Measurements from ENCODE around the gene TSPAN18.

DNA sequence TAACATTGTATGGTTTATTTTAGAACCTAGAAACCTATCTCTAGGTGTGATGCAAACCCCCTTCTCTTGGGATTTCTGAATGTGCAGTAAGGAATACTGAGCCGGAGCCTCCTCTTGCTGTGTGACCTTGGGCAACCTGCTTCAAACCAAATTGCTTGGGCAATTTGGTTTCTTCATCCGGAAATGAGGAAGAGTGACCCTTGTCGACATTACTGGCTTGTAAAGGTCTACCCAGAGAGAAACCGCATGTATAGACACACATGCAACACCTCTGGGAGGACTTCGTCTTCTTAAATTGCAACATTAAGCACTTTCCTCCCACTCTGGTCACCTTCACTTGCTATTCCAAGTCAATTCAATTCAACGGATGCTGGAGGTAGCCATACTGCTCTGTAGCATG, 243.5 kb downstream of the TSPAN18 start:
- TF ChIP-seq, protein P1, sequence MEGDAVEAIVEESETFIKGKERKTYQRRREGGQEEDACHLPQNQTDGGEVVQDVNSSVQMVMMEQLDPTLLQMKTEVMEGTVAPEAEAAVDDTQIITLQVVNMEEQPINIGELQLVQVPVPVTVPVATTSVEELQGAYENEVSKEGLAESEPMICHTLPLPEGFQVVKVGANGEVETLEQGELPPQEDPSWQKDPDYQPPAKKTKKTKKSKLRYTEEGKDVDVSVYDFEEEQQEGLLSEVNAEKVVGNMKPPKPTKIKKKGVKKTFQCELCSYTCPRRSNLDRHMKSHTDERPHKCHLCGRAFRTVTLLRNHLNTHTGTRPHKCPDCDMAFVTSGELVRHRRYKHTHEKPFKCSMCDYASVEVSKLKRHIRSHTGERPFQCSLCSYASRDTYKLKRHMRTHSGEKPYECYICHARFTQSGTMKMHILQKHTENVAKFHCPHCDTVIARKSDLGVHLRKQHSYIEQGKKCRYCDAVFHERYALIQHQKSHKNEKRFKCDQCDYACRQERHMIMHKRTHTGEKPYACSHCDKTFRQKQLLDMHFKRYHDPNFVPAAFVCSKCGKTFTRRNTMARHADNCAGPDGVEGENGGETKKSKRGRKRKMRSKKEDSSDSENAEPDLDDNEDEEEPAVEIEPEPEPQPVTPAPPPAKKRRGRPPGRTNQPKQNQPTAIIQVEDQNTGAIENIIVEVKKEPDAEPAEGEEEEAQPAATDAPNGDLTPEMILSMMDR (IDR thresholded peaks at IDR 0.05), result no peak
- TF ChIP-seq POLR2A (IDR thresholded peaks at IDR 0.05) (no peak), EP300 (IDR thresholded peaks at IDR 0.05) (no peak)

Data from ovary (tissue), 3 donors.